Neutrophil (primary cell): ENCODE data around the gene IQCF5.
"Not testable (repeated sequence)": the region's sequence is repeated elsewhere in the genome, so short reads cannot be mapped to it uniquely, and the experiment has no call there.

Experiments used
- H3K27ac ChIP-seq: fragments of 200-600 bp; sonication (generic); 2 replicates; pipeline ENCODE4 v1.5.1; 2016; ENCODE audit warnings: mild to moderate bottlenecking, moderate library complexity
- H3K27me3 ChIP-seq: fragments of 200-600 bp; sonication (generic); 2 replicates; pipeline ENCODE4 v1.6.0; 2016; ENCODE audit warnings: mild to moderate bottlenecking
- H3K36me3 ChIP-seq: fragments of 200-600 bp; sonication (generic); 2 replicates; pipeline ENCODE4 v1.5.1; 2017
- H3K4me1 ChIP-seq, 2 experiments: fragments of 200-600 bp in 1 of 2; sonication (generic) in 1 of 2; 1 replicate in 1 of 2; 2 replicates in 1 of 2; pipeline versions ENCODE4 v1.5.1 to v1.6.1; 2013 to 2016; ENCODE audit warnings: low read depth in 1 of 2, low read length in 1 of 2, mild to moderate bottlenecking in 1 of 2, moderate library complexity in 1 of 2; ENCODE audit not compliant: control insufficient read depth in 1 of 2, insufficient read depth in 1 of 2
- H3K4me3 ChIP-seq, 2 experiments: fragments of 200-600 bp in 1 of 2; sonication (generic) in 1 of 2; 1 replicate in 1 of 2; 2 replicates in 1 of 2; pipeline ENCODE4 v1.5.1; 2013 to 2016; ENCODE audit warnings: low read depth in 1 of 2, low read length in 1 of 2, mild to moderate bottlenecking in 1 of 2, moderate library complexity in 1 of 2
- H3K9me3 ChIP-seq: fragments of 200-600 bp; sonication (generic); 2 replicates; pipeline ENCODE4 v1.5.1; 2016
- TF ChIP-seq, protein P1 (sequence below): fragments of 200-600 bp; sonication (generic); IDR thresholded peaks from 2 replicates; pipeline ENCODE4 v1.5.1; 2016; ENCODE audit warnings: antibody characterized with exemption

Gene IQCF5

DNA sequence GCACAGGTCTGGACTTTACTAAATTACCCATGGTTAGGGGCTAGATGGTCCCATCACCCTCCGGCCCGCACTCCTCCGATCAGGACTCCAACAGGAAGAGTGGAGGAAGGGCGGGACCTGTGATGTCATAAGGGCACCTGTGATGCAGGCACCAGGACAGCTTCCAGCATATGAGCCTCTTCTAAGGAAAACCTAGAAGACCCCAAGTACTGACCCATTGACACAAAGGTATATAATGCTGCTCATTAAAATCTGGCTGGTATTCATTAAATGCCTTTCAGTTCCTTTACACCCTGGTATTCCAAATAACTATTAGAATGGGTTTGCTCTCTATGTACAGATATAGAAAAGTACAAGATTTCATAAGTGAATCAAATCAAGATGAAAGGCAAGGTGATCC lies at the start of gene IQCF5:
Gene IQCF5, minus strand, starts transcription at position 101 of the 400 bp plus-strand sequence. Its CDS starts 70 bp downstream, at position 31.
- no peaks in the 10 kb centered on the region for H3K4me1 ChIP-seq
- peaks cover 4% of the 10 kb centered on the region for H3K27me3 ChIP-seq
- TF ChIP-seq, protein P1, sequence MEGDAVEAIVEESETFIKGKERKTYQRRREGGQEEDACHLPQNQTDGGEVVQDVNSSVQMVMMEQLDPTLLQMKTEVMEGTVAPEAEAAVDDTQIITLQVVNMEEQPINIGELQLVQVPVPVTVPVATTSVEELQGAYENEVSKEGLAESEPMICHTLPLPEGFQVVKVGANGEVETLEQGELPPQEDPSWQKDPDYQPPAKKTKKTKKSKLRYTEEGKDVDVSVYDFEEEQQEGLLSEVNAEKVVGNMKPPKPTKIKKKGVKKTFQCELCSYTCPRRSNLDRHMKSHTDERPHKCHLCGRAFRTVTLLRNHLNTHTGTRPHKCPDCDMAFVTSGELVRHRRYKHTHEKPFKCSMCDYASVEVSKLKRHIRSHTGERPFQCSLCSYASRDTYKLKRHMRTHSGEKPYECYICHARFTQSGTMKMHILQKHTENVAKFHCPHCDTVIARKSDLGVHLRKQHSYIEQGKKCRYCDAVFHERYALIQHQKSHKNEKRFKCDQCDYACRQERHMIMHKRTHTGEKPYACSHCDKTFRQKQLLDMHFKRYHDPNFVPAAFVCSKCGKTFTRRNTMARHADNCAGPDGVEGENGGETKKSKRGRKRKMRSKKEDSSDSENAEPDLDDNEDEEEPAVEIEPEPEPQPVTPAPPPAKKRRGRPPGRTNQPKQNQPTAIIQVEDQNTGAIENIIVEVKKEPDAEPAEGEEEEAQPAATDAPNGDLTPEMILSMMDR: no peak
- H3K4me3 ChIP-seq: no peak within 1 kb of the TSS
- H3K36me3 ChIP-seq: no peaks in the 10 kb centered on the region
- H3K9me3 ChIP-seq: no peaks in the 10 kb centered on the region
- H3K27ac ChIP-seq: no peak within 1 kb of the TSS

DNA sequence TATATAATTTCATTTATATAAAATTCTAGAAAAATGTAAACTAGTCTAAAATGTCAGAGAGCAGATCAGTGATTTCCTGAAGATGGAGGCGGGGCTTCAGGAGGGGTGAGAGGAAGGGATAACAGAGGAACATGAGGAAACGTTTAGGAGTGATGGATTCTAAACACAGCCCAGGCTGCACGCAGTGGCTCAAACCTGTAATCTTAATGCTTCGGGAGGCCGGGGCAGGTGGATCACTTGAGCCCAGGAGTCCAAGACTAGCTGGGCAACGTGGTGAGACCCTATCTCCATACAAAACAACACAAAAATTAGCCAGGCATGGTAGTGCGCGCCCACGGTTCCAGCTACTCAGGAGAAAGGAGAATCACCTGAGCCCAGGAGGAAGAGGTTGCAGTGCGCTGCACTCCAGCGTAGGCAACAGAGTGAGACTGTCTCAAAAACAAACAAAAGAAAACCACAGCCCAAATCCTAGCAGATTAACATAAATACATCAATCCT lies 45.7 kb upstream of the IQCF5 start:
- TF ChIP-seq, protein P1: no peak
- Histone ChIP-seq H3K27ac (no peak overlapping the region), H3K27me3 (peaks cover 28% of the 10 kb centered on the region), H3K4me3 (no peak overlapping the region), H3K4me1 (no peaks in the 10 kb centered on the region), H3K9me3 (no peaks in the 10 kb centered on the region), H3K36me3 (no peaks in the 10 kb centered on the region)

DNA sequence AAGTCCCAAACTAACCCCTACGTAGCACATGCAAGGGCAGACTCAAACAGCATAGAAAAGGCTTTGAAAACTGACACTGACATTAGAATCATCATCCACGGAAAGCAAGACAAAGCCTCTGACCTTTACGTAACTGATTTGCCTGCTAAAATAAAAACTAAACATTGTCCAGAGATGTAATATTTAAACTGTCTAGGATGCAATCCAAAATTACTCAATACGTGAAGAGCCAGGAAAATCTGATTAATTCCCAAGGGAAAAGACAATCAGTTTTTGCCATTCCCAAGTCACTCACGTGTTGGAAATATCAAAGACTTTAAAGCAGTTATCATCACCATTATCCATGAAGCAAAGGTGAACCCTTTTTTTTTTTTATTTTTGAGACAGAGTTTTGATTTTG lies 41.0 kb upstream of the IQCF5 start:
- no peaks in the 10 kb centered on the region for H3K4me1 ChIP-seq

GRCh38 chr3:51908026-51908425 lies 32.6 kb upstream of the IQCF5 start:
- H3K9me3 ChIP-seq: no peaks in the 10 kb centered on the region

More for the DNA sequence above, 41.0 kb upstream of the IQCF5 start:
- Histone ChIP-seq H3K27me3 (peaks cover 26% of the 10 kb centered on the region), H3K4me3 (no peak overlapping the region), H3K9me3 (no peaks in the 10 kb centered on the region), H3K36me3 (no peaks in the 10 kb centered on the region), H3K27ac (no peak overlapping the region)
- TF ChIP-seq, protein P1: no peak

GRCh38 chr3:51904034-51904823 lies 28.8 kb upstream of the IQCF5 start:
- TF ChIP-seq, protein P1: no peak
- H3K4me3 ChIP-seq: no peak overlapping the region

More at GRCh38 chr3:51908026-51908425, 32.6 kb upstream of the IQCF5 start:
- H3K27me3 ChIP-seq: peaks cover 6% of the 10 kb centered on the region
- no peak overlapping the region for H3K4me3 ChIP-seq
- H3K36me3 ChIP-seq: no peaks in the 10 kb centered on the region
- no peaks in the 10 kb centered on the region for H3K4me1 ChIP-seq
- no peak overlapping the region for H3K27ac ChIP-seq
- TF ChIP-seq, protein P1: no peak

GRCh38 chr3:51902361-51902760 lies 27.0 kb upstream of the IQCF5 start:
- peaks cover 42% of the 10 kb centered on the region for H3K27me3 ChIP-seq
- not testable (repeated sequence) for H3K4me1 ChIP-seq, H3K27ac ChIP-seq, H3K9me3 ChIP-seq, H3K4me3 ChIP-seq, H3K36me3 ChIP-seq

More at GRCh38 chr3:51904034-51904823, 28.8 kb upstream of the IQCF5 start:
- no peaks in the 10 kb centered on the region for H3K4me1 ChIP-seq
- H3K36me3 ChIP-seq: no peaks in the 10 kb centered on the region
- H3K9me3 ChIP-seq: no peaks in the 10 kb centered on the region
- H3K27ac ChIP-seq: no peak overlapping the region
- peaks cover 24% of the 10 kb centered on the region for H3K27me3 ChIP-seq

DNA sequence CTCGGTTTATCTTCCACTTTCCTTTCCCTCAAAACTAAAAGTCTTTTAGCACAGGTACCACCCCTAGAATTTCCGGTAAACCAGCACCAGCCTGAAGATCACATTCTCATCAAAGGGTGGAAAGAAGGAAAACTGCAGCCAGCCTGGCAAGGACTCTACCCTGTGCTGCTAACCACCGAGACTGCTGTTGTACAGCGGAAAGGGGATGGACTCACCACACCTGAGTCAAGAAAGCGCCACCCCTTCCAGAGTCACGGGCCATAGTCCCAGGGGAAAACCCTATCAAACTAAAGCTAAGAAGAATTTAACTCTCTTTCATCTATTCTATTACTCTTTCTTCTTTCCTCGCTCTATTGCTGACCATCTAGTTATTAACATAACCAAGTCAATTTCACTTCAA lies 24.6 kb upstream of the IQCF5 start:
- not testable (repeated sequence) for H3K36me3 ChIP-seq, H3K27ac ChIP-seq, H3K9me3 ChIP-seq, H3K4me1 ChIP-seq, H3K4me3 ChIP-seq
- H3K27me3 ChIP-seq: peaks cover 57% of the 10 kb centered on the region
